ENCODE results near the gene ADAMTS17. TPM values are rescaled to one million over a fixed set of nuclear protein-coding genes. Genes with fewer than 3 reads are reported as not detected.

The ADAMTS17 gene
- total RNA-seq, 1 donor from 2014 or later, result 4.8 TPM

DNA sequence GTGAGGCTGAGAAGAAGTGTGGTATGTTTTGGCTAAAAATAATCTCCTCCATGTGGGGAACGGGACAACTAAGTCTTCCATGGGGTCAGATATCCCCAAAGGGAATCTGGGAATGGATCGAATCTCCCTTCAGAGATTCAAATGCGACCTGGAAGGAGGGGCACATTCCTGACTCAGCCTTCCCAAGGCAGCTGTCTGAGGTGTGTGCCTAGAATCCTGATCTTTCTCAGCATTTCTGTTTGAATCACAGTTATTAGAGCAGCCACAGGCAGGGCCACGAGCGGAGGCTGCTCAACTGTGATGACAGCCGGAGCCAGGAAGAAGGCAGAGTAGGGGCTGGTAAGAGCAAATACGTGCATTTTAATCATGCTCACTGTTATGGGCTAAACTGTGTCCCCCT is 135.1 kb downstream of the ADAMTS17 start:
- H3K27ac Mint-ChIP-seq (ENCODE audit: unreplicated experiment), result no peak overlapping the region
- TF ChIP-seq, protein P1, sequence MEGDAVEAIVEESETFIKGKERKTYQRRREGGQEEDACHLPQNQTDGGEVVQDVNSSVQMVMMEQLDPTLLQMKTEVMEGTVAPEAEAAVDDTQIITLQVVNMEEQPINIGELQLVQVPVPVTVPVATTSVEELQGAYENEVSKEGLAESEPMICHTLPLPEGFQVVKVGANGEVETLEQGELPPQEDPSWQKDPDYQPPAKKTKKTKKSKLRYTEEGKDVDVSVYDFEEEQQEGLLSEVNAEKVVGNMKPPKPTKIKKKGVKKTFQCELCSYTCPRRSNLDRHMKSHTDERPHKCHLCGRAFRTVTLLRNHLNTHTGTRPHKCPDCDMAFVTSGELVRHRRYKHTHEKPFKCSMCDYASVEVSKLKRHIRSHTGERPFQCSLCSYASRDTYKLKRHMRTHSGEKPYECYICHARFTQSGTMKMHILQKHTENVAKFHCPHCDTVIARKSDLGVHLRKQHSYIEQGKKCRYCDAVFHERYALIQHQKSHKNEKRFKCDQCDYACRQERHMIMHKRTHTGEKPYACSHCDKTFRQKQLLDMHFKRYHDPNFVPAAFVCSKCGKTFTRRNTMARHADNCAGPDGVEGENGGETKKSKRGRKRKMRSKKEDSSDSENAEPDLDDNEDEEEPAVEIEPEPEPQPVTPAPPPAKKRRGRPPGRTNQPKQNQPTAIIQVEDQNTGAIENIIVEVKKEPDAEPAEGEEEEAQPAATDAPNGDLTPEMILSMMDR (IDR thresholded peaks at IDR 0.05; ENCODE audit: unreplicated experiment), result no peak
- H3K4me3 Mint-ChIP-seq (ENCODE audit: unreplicated experiment), result no peak overlapping the region
- no peak for DNase-seq (ENCODE audit: low spot score)
- peaks cover 6% of the 10 kb centered on the region for H3K27me3 Mint-ChIP-seq (ENCODE audit: unreplicated experiment)
- peaks cover 10% of the 10 kb centered on the region for H3K4me1 Mint-ChIP-seq (ENCODE audit: unreplicated experiment)
- peaks cover 8% of the 10 kb centered on the region for H3K36me3 Mint-ChIP-seq (ENCODE audit: low read depth, unreplicated experiment)
- H3K9me3 Mint-ChIP-seq (ENCODE audit: unreplicated experiment), result no peaks in the 10 kb centered on the region

DNA sequence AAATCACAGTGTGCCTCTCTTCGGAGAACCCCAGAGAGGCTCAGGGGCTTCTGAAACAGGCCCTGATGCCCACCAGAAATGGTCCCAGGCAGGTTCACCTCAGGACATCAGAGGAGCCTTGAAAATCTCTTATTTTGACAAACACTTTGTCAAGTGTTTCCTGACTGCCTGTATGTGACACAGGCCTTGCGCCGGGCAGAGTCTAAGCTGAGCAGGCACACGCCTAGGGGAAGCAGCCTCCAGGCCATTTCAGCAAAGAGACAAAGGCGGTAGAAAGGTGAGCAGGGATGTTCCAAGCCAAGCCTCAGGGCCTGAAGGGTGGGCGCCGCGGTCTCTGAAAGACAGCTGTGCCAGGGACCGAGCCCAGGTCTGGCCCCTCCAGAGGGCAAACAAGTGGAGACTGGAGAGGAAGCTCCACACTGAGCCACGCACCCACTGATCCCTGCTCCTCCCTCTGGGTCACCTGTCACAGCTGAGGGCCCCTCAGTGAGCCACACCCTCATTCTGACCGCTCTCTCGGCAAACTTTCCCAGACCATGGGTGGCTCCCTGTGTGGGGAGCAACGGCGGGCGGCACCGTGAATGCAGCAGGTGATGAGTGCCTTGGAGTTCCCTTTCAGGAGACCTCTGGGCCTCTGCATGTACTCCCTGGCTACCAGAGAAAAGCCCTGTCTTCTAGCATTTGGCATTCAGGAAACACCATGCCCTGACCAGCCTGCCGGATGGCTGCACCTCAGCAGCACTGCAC is 136.1 kb downstream of the ADAMTS17 start:
- TF ChIP-seq, protein P1 (IDR thresholded peaks at IDR 0.05; ENCODE audit: unreplicated experiment), result no peak
- no peak for DNase-seq (ENCODE audit: low spot score)
- H3K4me1 Mint-ChIP-seq (ENCODE audit: unreplicated experiment), result peaks cover 13% of the 10 kb centered on the region
- no peak overlapping the region for H3K4me3 Mint-ChIP-seq (ENCODE audit: unreplicated experiment)
- peaks cover 8% of the 10 kb centered on the region for H3K27me3 Mint-ChIP-seq (ENCODE audit: unreplicated experiment)
- H3K9me3 Mint-ChIP-seq (ENCODE audit: unreplicated experiment), result no peaks in the 10 kb centered on the region
- peaks cover 8% of the 10 kb centered on the region for H3K36me3 Mint-ChIP-seq (ENCODE audit: low read depth, unreplicated experiment)
- H3K27ac Mint-ChIP-seq (ENCODE audit: unreplicated experiment), result no peak overlapping the region

DNA sequence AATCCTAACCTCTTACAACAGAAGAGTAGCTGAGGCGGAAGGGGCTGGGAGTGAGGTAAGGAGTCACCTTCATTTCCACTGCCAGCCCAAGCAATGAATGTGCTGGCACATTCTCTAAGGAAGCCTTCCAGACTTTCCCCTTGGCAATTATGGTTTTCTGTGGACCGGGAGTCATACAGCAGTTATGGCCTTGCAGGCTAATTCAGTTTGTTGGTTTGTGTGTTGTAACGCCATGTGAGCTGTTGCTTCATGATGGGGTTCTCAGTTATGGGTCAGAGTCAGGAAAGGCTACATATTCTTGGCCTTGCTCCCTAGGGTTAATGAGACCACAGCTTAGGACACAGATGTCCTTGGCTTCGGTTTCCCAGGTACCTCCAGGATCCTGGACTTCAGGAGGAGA is 137.0 kb downstream of the ADAMTS17 start:
- Mint-ChIP-seq H3K27ac (ENCODE audit: unreplicated experiment) (no peak overlapping the region), H3K4me3 (ENCODE audit: unreplicated experiment) (no peak overlapping the region), H3K4me1 (ENCODE audit: unreplicated experiment) (peaks cover 18% of the 10 kb centered on the region), H3K9me3 (ENCODE audit: unreplicated experiment) (no peaks in the 10 kb centered on the region), H3K36me3 (ENCODE audit: low read depth, unreplicated experiment) (peaks cover 8% of the 10 kb centered on the region), H3K27me3 (ENCODE audit: unreplicated experiment) (peaks cover 9% of the 10 kb centered on the region)
- TF ChIP-seq, protein P1 (IDR thresholded peaks at IDR 0.05; ENCODE audit: unreplicated experiment), result no peak
- no peak for DNase-seq (ENCODE audit: low spot score)

DNA sequence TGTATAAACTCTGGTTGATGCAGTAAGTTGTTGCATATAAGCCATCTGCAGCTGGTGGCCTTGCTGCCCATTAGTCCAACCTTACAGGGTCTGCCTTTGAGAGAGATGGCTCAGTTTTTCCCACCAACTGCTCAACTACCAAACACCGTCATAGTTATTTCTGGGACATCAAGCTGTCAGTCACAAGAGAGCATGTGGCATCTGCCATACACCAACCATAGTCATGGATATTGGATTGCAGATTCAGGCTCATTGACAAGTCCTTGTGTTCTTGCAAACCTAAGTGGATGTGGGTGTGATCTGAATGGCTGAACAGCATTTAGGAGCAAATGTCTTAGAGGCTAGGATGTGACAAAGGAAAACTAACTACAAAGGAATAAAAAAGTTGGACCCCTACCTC is 137.6 kb downstream of the ADAMTS17 start:
- Mint-ChIP-seq H3K27ac (ENCODE audit: unreplicated experiment) (no peak overlapping the region), H3K27me3 (ENCODE audit: unreplicated experiment) (peaks cover 9% of the 10 kb centered on the region), H3K36me3 (ENCODE audit: low read depth, unreplicated experiment) (peaks cover 8% of the 10 kb centered on the region), H3K4me3 (ENCODE audit: unreplicated experiment) (no peak overlapping the region), H3K9me3 (ENCODE audit: unreplicated experiment) (no peaks in the 10 kb centered on the region), H3K4me1 (ENCODE audit: unreplicated experiment) (peaks cover 24% of the 10 kb centered on the region)
- no peak for DNase-seq (ENCODE audit: low spot score)
- TF ChIP-seq, protein P1 (IDR thresholded peaks at IDR 0.05; ENCODE audit: unreplicated experiment), result no peak

DNA sequence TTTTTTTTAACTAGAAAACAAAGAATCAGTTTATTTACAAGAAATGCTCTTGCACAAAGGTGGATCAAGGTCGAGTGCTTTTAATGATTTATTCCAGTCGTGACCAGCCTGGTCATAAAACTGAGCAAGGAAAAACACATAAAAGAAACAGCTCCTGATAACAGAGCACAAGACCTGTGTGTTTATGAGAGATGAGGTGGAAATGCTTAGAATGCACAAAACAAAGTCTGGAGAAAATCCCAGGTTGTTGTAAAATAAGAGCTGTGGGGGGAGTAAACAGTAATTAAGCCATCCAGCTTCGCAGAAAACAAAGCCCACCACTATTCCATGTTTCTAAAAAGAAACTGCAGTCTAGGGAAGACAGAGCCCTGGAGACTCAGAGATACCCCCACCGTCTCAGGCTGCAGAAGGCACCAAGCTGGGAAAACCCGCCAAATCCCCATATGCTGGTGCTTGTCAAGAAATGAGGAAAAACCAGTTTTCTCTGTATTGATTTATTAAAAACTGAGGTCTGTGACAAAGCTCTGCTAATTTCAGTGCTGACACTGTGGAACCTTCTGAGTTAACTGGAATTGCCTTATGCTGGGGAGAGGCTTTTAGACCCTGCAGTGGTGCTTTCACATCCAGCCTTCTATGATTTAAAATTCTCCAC is 139.3 kb downstream of the ADAMTS17 start:
- H3K4me1 Mint-ChIP-seq (ENCODE audit: unreplicated experiment), result peaks cover 40% of the 10 kb centered on the region
- H3K4me3 Mint-ChIP-seq (ENCODE audit: unreplicated experiment), result no peak overlapping the region
- H3K36me3 Mint-ChIP-seq (ENCODE audit: low read depth, unreplicated experiment), result peaks cover 8% of the 10 kb centered on the region
- H3K27ac Mint-ChIP-seq (ENCODE audit: unreplicated experiment), result no peak overlapping the region
- no peak for DNase-seq (ENCODE audit: low spot score)
- peaks cover 10% of the 10 kb centered on the region for H3K27me3 Mint-ChIP-seq (ENCODE audit: unreplicated experiment)
- TF ChIP-seq, protein P1 (IDR thresholded peaks at IDR 0.05; ENCODE audit: unreplicated experiment), result no peak
- H3K9me3 Mint-ChIP-seq (ENCODE audit: unreplicated experiment), result no peaks in the 10 kb centered on the region
